ENCODE measurements around the gene WDR5B.

DNA sequence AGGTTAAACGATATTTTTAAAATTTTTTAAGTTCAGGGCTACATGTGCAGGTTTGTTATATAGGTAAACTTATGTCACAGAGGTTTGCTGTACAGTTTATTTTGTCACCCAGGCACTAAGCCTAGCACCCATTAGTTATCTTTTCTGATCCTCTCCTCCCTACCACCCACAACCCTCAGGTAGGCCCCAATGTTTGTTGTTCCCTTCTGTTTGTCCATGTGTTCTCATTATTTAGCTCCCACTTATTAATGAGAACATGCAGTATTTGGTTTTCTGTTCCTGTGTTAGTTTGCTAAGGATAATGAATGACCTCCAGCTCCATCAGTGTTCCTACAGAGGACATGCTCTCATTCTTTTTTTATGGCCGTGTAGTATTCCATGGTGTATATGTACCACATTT is 16.9 kb downstream of the WDR5B start:
- no peak for TF ChIP-seq EP300 (conservative IDR thresholded peaks at IDR 0.05; ENCODE audit: poor library complexity, severe bottlenecking)
- no peak for TF ChIP-seq EZH2 (IDR thresholded peaks at IDR 0.05; ENCODE audit: borderline replicate concordance, insufficient read depth, low read length, poor library complexity, severe bottlenecking)
- no peak for TF ChIP-seq POLR2AphosphoS5 (IDR thresholded peaks at IDR 0.05)
- TF ChIP-seq SMC3 (conservative IDR thresholded peaks at IDR 0.05; ENCODE audit: poor library complexity) = no peak
- TF ChIP-seq, protein P1, sequence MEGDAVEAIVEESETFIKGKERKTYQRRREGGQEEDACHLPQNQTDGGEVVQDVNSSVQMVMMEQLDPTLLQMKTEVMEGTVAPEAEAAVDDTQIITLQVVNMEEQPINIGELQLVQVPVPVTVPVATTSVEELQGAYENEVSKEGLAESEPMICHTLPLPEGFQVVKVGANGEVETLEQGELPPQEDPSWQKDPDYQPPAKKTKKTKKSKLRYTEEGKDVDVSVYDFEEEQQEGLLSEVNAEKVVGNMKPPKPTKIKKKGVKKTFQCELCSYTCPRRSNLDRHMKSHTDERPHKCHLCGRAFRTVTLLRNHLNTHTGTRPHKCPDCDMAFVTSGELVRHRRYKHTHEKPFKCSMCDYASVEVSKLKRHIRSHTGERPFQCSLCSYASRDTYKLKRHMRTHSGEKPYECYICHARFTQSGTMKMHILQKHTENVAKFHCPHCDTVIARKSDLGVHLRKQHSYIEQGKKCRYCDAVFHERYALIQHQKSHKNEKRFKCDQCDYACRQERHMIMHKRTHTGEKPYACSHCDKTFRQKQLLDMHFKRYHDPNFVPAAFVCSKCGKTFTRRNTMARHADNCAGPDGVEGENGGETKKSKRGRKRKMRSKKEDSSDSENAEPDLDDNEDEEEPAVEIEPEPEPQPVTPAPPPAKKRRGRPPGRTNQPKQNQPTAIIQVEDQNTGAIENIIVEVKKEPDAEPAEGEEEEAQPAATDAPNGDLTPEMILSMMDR (IDR thresholded peaks at IDR 0.05; ENCODE audit: poor library complexity, severe bottlenecking) = no peak
- no peak for TF ChIP-seq TAF1 (IDR thresholded peaks at IDR 0.05; ENCODE audit: low read depth)
- TF ChIP-seq, protein P2, sequence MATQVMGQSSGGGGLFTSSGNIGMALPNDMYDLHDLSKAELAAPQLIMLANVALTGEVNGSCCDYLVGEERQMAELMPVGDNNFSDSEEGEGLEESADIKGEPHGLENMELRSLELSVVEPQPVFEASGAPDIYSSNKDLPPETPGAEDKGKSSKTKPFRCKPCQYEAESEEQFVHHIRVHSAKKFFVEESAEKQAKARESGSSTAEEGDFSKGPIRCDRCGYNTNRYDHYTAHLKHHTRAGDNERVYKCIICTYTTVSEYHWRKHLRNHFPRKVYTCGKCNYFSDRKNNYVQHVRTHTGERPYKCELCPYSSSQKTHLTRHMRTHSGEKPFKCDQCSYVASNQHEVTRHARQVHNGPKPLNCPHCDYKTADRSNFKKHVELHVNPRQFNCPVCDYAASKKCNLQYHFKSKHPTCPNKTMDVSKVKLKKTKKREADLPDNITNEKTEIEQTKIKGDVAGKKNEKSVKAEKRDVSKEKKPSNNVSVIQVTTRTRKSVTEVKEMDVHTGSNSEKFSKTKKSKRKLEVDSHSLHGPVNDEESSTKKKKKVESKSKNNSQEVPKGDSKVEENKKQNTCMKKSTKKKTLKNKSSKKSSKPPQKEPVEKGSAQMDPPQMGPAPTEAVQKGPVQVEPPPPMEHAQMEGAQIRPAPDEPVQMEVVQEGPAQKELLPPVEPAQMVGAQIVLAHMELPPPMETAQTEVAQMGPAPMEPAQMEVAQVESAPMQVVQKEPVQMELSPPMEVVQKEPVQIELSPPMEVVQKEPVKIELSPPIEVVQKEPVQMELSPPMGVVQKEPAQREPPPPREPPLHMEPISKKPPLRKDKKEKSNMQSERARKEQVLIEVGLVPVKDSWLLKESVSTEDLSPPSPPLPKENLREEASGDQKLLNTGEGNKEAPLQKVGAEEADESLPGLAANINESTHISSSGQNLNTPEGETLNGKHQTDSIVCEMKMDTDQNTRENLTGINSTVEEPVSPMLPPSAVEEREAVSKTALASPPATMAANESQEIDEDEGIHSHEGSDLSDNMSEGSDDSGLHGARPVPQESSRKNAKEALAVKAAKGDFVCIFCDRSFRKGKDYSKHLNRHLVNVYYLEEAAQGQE (IDR thresholded peaks at IDR 0.05; ENCODE audit: borderline replicate concordance) = no peak

All from neural cell (in vitro differentiated cells).